Measurements from ENCODE around the gene SLC38A1. TPM values are rescaled to one million over a fixed set of nuclear protein-coding genes. Genes with fewer than 3 reads are reported as not detected.
"Not testable (repeated sequence)": the region's sequence is repeated elsewhere in the genome, so short reads cannot be mapped to it uniquely, and the experiment has no call there.

SLC38A1 gene
- total and polyA plus RNA-seq, 7 donors = 8.4 to 209 (median 149) TPM

GRCh38 chr12:46258129-46258528, 10.7 kb downstream of the SLC38A1 start:
- H3K27ac ChIP-seq = peak overlapping the region in 2 of 4 donors; percentile 6 to 92
- TF ChIP-seq POLR2AphosphoS5 (IDR thresholded peaks at IDR 0.05) (no peak), EP300 (IDR thresholded peaks at IDR 0.05) (no peak), CTCF (IDR thresholded peaks at IDR 0.05) (no peak), POLR2A (IDR thresholded peaks at IDR 0.05) (no peak)
- no peaks in the 10 kb centered on the region for H3K9me3 ChIP-seq
- 62 to 82% methylated on average over 2 of the region's 2 CpGs for WGBS, 2 donors
- H3K36me3 ChIP-seq = peaks cover 0 to 17% (median 0%) of the 10 kb centered on the region in 4 donors
- peaks cover 0 to 80% (median 60%) of the 10 kb centered on the region in 4 donors for H3K4me1 ChIP-seq
- intact Hi-C loops (cut with DNase I) = no loop called here
- H3K27me3 ChIP-seq = no peaks in the 10 kb centered on the region
- H3K4me3 ChIP-seq = no peak overlapping the region
- DNase-seq = no peak

- peaks cover 0 to 17% (median 1%) of the 10 kb centered on the region in 4 donors for H3K36me3 ChIP-seq
- TF ChIP-seq POLR2A (IDR thresholded peaks at IDR 0.05) = no peak
- TF ChIP-seq EP300 (IDR thresholded peaks at IDR 0.05) = no peak
- no peak for TF ChIP-seq POLR2AphosphoS5 (IDR thresholded peaks at IDR 0.05)
- no peak for TF ChIP-seq CTCF (IDR thresholded peaks at IDR 0.05)
- no peaks in the 10 kb centered on the region for H3K27me3 ChIP-seq
- H3K4me1 ChIP-seq = peaks cover 0 to 68% (median 54%) of the 10 kb centered on the region in 4 donors
- 91 to 94% methylated on average over 3 of the region's 3 CpGs for WGBS, 2 donors
- H3K4me3 ChIP-seq = no peak overlapping the region
- intact Hi-C loops (cut with DNase I) = no loop called here
- no peaks in the 10 kb centered on the region for H3K9me3 ChIP-seq
- DNase-seq = no peak
- H3K27ac ChIP-seq = peak overlapping the region; percentile 33 to 92 (median 40)
These were observed 11.9 kb downstream of the SLC38A1 start for GRCh38 chr12:46256942-46257341.

GRCh38 chr12:46253544-46254162, 15.2 kb downstream of the SLC38A1 start:
- Histone ChIP-seq H3K27me3 (no peaks in the 10 kb centered on the region), H3K9me3 (no peaks in the 10 kb centered on the region), H3K27ac (no peak overlapping the region), H3K4me3 (no peak overlapping the region), H3K36me3 (peaks cover 0 to 17% (median 3%) of the 10 kb centered on the region in 4 donors), H3K4me1 (peaks cover 0 to 36% (median 31%) of the 10 kb centered on the region in 4 donors)
- intact Hi-C loops (cut with DNase I) = no loop called here
- no peak for TF ChIP-seq POLR2A (IDR thresholded peaks at IDR 0.05)
- TF ChIP-seq EP300 (IDR thresholded peaks at IDR 0.05) = no peak
- no peak for TF ChIP-seq CTCF (IDR thresholded peaks at IDR 0.05)
- TF ChIP-seq POLR2AphosphoS5 (IDR thresholded peaks at IDR 0.05) = no peak
- 98 to 99% methylated on average over 2 of the region's 2 CpGs for WGBS, 2 donors
- DNase-seq = no peak

GRCh38 chr12:46251994-46252393, 16.8 kb downstream of the SLC38A1 start:
- H3K4me3 ChIP-seq; intact Hi-C loops (cut with DNase I); DNase-seq; H3K9me3 ChIP-seq; H3K27me3 ChIP-seq; H3K27ac ChIP-seq: not testable (repeated sequence)
- Histone ChIP-seq H3K4me1 (peaks cover 0 to 24% (median 19%) of the 10 kb centered on the region in 4 donors), H3K36me3 (peaks cover 0 to 17% (median 3%) of the 10 kb centered on the region in 4 donors)
- WGBS, 2 donors = 97% methylated on average over 5 of the region's 5 CpGs

- H3K9me3 ChIP-seq; DNase-seq; H3K27ac ChIP-seq; intact Hi-C loops (cut with DNase I); H3K4me3 ChIP-seq; H3K27me3 ChIP-seq: not testable (repeated sequence)
- 74 to 91% methylated on average over 4 of the region's 4 CpGs for WGBS, 2 donors
- H3K4me1 ChIP-seq = peaks cover 0 to 16% (median 11%) of the 10 kb centered on the region in 4 donors
- H3K36me3 ChIP-seq = peaks cover 0 to 17% (median 3%) of the 10 kb centered on the region in 4 donors
These were observed 18.9 kb downstream of the SLC38A1 start for GRCh38 chr12:46249960-46250359.

All from sigmoid colon (tissue), 7 donors.